ENCODE results near the gene TRPM3. TPM values are rescaled to one million over a fixed set of nuclear protein-coding genes. Genes with fewer than 3 reads are reported as not detected.

Gene TRPM3
- total RNA-seq, 1 experiment from 2014 or later, result 0.26 TPM

DNA sequence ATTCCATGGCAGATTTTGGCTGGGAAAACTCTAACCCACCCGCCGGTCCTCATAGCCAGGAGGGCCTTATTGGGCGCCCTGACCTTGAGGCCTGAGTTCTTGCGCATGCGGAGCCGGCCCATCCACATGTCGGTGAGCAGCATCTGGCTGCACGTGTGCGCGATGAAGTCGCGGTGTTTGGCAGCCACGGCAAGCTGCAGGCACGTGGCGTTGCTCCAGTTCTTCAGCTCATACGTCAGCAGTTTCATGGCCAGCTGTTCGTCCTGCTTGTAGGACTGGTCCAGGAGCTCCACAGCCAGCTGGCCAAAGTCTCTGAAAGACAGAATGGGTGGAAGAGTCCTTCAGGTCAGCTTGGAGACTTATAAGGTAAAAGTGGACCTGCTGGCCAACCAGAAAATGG is 502.6 kb downstream of the TRPM3 start:
- H3K27me3 ChIP-seq (ENCODE audit: insufficient read depth, low read depth), result no peaks in the 10 kb centered on the region
- no peaks in the 10 kb centered on the region for H3K79me2 ChIP-seq (ENCODE audit: low read depth)
- H4K20me1 ChIP-seq (ENCODE audit: insufficient read depth), result no peaks in the 10 kb centered on the region
- TF ChIP-seq, protein P1, sequence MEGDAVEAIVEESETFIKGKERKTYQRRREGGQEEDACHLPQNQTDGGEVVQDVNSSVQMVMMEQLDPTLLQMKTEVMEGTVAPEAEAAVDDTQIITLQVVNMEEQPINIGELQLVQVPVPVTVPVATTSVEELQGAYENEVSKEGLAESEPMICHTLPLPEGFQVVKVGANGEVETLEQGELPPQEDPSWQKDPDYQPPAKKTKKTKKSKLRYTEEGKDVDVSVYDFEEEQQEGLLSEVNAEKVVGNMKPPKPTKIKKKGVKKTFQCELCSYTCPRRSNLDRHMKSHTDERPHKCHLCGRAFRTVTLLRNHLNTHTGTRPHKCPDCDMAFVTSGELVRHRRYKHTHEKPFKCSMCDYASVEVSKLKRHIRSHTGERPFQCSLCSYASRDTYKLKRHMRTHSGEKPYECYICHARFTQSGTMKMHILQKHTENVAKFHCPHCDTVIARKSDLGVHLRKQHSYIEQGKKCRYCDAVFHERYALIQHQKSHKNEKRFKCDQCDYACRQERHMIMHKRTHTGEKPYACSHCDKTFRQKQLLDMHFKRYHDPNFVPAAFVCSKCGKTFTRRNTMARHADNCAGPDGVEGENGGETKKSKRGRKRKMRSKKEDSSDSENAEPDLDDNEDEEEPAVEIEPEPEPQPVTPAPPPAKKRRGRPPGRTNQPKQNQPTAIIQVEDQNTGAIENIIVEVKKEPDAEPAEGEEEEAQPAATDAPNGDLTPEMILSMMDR (conservative IDR thresholded peaks at IDR 0.05), result no peak
- no peak for TF ChIP-seq EZH2 (IDR thresholded peaks at IDR 0.05; ENCODE audit: low read depth)
- DNase-seq, result no peak
- intact Hi-C loops (cut with micrococcal nuclease; ENCODE audit: unreplicated experiment), result no loop called here
- H2AFZ ChIP-seq, result no peak overlapping the region
- no TSS peak for BruUV-seq (replicated peaks)
- H3F3A ChIP-seq (ENCODE audit: insufficient read depth, low read depth), result no peaks in the 10 kb centered on the region
- no peak overlapping the region for H3K4me2 ChIP-seq
- CTCF ChIA-PET, result interaction anchor here (0.6 kb wide), 1 partner anchor 107 kb away, joined by 9 read pairs; no protein-coding TSS in a partner anchor
- no peak overlapping the region for H3K27ac ChIP-seq
- no peaks in the 10 kb centered on the region for H3K36me3 ChIP-seq (ENCODE audit: low read depth)
- no peaks in the 10 kb centered on the region for H3K9me2 ChIP-seq (ENCODE audit: insufficient read depth)
- POLR2A ChIA-PET (ENCODE audit: unreplicated experiment), result no interaction called here
- no peaks in the 10 kb centered on the region for H3K9me3 ChIP-seq (ENCODE audit: insufficient read depth, low read depth)
- H3K4me3 ChIP-seq, result no peak overlapping the region
- H3K4me1 ChIP-seq (replicated peaks; ENCODE audit: insufficient read depth), result no peaks in the 10 kb centered on the region

DNA sequence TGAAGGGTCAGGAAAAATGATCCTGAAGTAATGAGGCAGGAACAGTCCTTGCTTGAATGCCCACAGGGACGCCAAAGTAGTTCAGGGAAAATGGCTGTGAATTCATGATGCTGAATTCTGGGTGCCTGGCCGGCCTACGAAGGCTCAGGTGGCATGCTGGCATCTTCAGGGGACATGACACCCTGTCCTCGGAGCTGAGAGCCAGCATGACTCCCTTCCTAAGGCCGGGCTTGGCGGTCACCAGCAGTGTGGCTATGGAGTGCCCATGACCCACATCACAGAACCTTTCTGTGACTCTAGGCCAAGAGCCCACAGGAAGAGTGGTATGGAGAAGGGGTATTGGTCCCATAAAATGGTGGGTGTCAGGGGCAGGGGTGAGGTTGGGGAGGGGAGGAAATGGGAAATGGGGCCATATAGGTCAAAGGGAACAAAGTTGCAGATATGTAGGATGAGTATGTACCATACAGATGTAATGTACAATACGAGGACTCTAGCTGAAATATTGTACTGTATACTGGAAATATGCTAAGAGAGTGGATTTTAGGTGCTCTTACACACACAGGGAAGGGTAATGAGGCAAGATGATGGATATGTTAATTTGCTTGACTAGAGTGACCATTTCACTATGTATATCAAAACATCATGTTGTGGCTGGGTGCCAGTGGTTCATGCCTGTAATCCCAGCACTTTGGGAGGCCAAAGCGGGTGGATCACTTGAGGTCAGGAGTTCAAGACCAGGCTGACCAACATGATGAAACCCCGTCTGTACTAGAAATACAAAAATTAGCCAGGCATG is 504.2 kb downstream of the TRPM3 start:
- Histone ChIP-seq H3K27ac (no peak overlapping the region), H3K27me3 (ENCODE audit: insufficient read depth, low read depth) (no peaks in the 10 kb centered on the region), H3K9me3 (ENCODE audit: insufficient read depth, low read depth) (no peaks in the 10 kb centered on the region), H2AFZ (no peak overlapping the region), H3K4me3 (no peak overlapping the region), H3K4me2 (no peak overlapping the region), H3K4me1 (replicated peaks; ENCODE audit: insufficient read depth) (no peaks in the 10 kb centered on the region), H3K79me2 (ENCODE audit: low read depth) (no peaks in the 10 kb centered on the region), H3F3A (ENCODE audit: insufficient read depth, low read depth) (no peaks in the 10 kb centered on the region), H3K9me2 (ENCODE audit: insufficient read depth) (no peaks in the 10 kb centered on the region), H3K36me3 (ENCODE audit: low read depth) (no peaks in the 10 kb centered on the region), H4K20me1 (ENCODE audit: insufficient read depth) (no peaks in the 10 kb centered on the region)
- ChIA-PET CTCF (no interaction called here), POLR2A (ENCODE audit: unreplicated experiment) (no interaction called here)
- intact Hi-C loops (cut with micrococcal nuclease; ENCODE audit: unreplicated experiment), result no loop called here
- no peak for DNase-seq
- BruUV-seq (replicated peaks), result no TSS peak
- TF ChIP-seq, protein P1 (conservative IDR thresholded peaks at IDR 0.05), result no peak
- no peak for TF ChIP-seq EZH2 (IDR thresholded peaks at IDR 0.05; ENCODE audit: low read depth)

DNA sequence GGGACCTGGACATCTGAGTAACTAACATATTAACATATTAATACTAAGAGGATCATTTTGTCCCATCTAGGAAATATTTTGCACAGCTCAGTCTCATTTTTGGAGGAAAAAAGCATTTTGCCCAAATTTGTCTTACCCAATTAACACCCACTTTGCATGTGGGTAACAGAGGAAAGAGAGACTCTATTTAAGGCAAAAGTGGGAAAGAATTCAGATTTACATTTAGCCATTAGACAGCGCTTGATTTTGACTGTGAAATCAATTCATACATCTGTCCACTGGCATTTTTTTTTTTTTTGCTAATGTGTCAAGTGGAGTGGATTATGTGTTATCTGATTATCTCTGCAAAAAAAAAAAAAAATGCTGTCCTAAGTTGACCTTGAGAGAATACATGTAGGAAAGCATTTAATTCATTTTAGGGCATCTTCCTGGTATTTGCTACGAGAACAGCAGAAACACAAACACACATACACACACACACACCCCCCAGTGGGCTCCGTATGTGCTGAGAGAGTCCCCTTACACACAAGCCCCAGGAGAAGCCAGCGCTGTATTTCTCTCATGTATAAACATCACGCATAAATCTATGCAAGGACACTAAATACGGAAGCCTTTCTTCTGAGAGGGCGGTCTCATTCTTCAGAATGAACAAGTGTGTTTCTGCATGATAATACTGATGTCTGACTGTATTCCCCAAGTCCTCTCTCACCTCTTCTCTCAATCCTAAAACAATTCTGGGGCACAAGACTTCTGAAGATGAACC is 505.0 kb downstream of the TRPM3 start:
- H2AFZ ChIP-seq, result no peak overlapping the region
- no TSS peak for BruUV-seq (replicated peaks)
- intact Hi-C loops (cut with micrococcal nuclease; ENCODE audit: unreplicated experiment), result no loop called here
- no peaks in the 10 kb centered on the region for H3K27me3 ChIP-seq (ENCODE audit: insufficient read depth, low read depth)
- ChIA-PET CTCF (no interaction called here), POLR2A (ENCODE audit: unreplicated experiment) (no interaction called here)
- no peaks in the 10 kb centered on the region for H3F3A ChIP-seq (ENCODE audit: insufficient read depth, low read depth)
- no peaks in the 10 kb centered on the region for H3K4me1 ChIP-seq (replicated peaks; ENCODE audit: insufficient read depth)
- no peaks in the 10 kb centered on the region for H3K36me3 ChIP-seq (ENCODE audit: low read depth)
- H3K79me2 ChIP-seq (ENCODE audit: low read depth), result no peaks in the 10 kb centered on the region
- H3K4me2 ChIP-seq, result no peak overlapping the region
- H3K27ac ChIP-seq, result no peak overlapping the region
- H3K4me3 ChIP-seq, result no peak overlapping the region
- no peak for DNase-seq
- H4K20me1 ChIP-seq (ENCODE audit: insufficient read depth), result no peaks in the 10 kb centered on the region
- TF ChIP-seq, protein P1 (conservative IDR thresholded peaks at IDR 0.05), result no peak
- TF ChIP-seq EZH2 (IDR thresholded peaks at IDR 0.05; ENCODE audit: low read depth), result no peak
- no peaks in the 10 kb centered on the region for H3K9me2 ChIP-seq (ENCODE audit: insufficient read depth)
- H3K9me3 ChIP-seq (ENCODE audit: insufficient read depth, low read depth), result no peaks in the 10 kb centered on the region
